H1 (cell line): ENCODE data around the gene UBR3. TPM values are rescaled to one million over a fixed set of nuclear protein-coding genes. Genes with fewer than 3 reads are reported as not detected.

ENCODE experiments used
- BACH1 ChIP-seq: IDR thresholded peaks from 2 replicates; pipeline ENCODE4 v1.6.1; 2012; ENCODE audit warnings: low read length, improper control_type of control experiment
- KDM4A ChIP-seq: IDR thresholded peaks from one replicate; pipeline ENCODE4 v1.7.1; 2012; ENCODE audit warnings: low read depth, mild to moderate bottlenecking, moderate library complexity, low read length, inconsistent platforms; ENCODE audit not compliant: severe bottlenecking
- USF2 ChIP-seq: IDR thresholded peaks from 2 replicates; pipeline ENCODE4 v1.6.1; 2011; ENCODE audit warnings: low read length, improper control_type of control experiment
- polyA plus RNA-seq, 7 experiments: library from polyadenylated mRNA; depleted of rRNA in 3 of 7; stranded (reverse) in 5 of 7; unstranded in 2 of 7; fragments of >200 nt in 5 of 7; fragments of 200-250 nt in 2 of 7; gene quantifications; 1 replicate in 5 of 7; 2 replicates in 1 of 7; 4 replicates in 1 of 7; pipeline versions ENCODE4 v1.2.1 to v1.2.3, GENCODE V29; 2011 to 2013; ENCODE audit warnings: missing spikeins in 2 of 7, mixed read lengths in 2 of 7
- total RNA-seq: library from RNA; stranded (reverse); fragmentation: NEBNext Ultra II Directional; extraction: Animal tissue kit (Norgen Biotek cat#: 25700); gene quantifications from 2 replicates; pipeline ENCODE4 v1.2.1, GENCODE V29; 2021

Gene UBR3
- total and polyA plus RNA-seq, 2 of the 8 experiments (the other 6 are each of a cell fraction or from before 2014, with no cell fraction given): 3.7 to 17.7 TPM

DNA sequence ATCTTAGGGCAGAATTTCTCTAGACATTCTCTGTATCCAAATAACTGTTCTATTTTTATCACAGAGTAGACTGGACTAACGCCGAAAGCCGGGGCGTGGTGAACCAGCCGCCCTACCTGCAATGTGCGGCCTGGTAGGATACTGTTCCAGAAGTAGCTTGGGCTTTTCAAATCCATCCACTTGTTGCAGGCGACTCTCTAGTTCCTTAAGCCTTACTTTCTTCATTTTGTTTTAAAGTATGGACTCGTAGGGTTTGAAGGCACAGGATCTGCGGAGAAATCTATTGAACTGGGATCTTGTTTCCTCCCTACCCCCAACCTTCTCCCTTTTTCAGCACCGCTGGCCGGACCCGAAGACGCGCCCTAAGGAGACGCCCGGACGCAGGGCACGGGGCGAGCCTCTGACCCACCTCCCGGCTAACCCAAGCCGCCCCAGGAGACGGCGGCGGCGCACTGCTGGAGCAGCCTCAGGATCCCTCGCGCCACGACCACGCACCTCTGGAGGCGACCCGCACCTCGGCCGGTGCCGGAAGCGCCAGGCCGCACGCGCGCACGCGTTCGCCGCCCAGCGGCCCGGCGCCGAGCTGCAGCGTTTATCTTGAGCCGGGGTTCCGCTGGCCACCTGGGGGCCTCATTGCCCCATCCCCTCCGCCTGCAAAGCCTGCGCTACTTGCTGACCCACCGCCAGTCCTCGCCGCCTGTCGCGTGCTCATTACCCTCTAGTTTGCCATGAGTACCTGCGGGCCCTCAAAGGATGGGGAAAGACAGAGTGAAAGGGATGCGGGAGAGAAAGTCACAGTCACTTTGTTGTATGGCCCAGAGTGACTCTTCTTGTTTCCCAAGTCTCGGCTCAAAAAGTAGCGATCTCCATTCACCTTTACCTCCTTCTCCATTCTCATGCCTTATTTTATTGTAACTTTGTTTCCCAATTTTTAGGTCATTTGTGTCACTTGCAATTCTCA is 2.6 kb upstream of the UBR3 start, which contains the start of gene METTL5 (continued):
- TF ChIP-seq KDM4A (peak; percentile 80), BACH1 (peak; percentile 10; the same call in 1 of the 2 replicates), USF2 (no peak)
